ENCODE results near the gene INTS11. TPM values are rescaled to one million over a fixed set of nuclear protein-coding genes. Genes with fewer than 3 reads are reported as not detected.
A peak's percentile ranks its signal among the peaks of the same experiment; 100 is the strongest.

INTS11 gene
- total and polyA plus RNA-seq, 2 of the 13 experiments (the other 11 are each of a cell fraction or from before 2014, with no cell fraction given) = 52.8 to 94.8 TPM

GRCh38 chr1:1273512-1274298 is 50.8 kb downstream of the INTS11 start, which contains the start of gene UBE2J2 (continued):
- TF ChIP-seq MLX (CRISPR knock-in tag; IDR thresholded peaks at IDR 0.05) (no peak), ZNF230 (CRISPR knock-in tag; IDR thresholded peaks at IDR 0.05) (peak; percentile 70; the same call in 1 of the 2 replicates), ZNF788 (CRISPR knock-in tag; IDR thresholded peaks at IDR 0.05; ENCODE audit: borderline replicate concordance) (peak; percentile 14), POLR2G (IDR thresholded peaks at IDR 0.05; ENCODE audit: low read depth, low read length) (peak; percentile 77), FOXA1 (IDR thresholded peaks at IDR 0.05) (no peak), FOXA1 (CRISPR knock-in tag; IDR thresholded peaks at IDR 0.05) (no peak), PBX3 (CRISPR knock-in tag; IDR thresholded peaks at IDR 0.05; ENCODE audit: borderline replicate concordance) (no peak), THAP9 (CRISPR knock-in tag; IDR thresholded peaks at IDR 0.05; ENCODE audit: borderline replicate concordance) (peak; percentile 82; the same call in 1 of the 2 replicates), ZNF790 (CRISPR knock-in tag; IDR thresholded peaks at IDR 0.05; ENCODE audit: borderline replicate concordance) (peak; percentile 88), ZNF703 (CRISPR knock-in tag; IDR thresholded peaks at IDR 0.05; ENCODE audit: borderline replicate concordance) (no peak), ZNF616 (CRISPR knock-in tag; IDR thresholded peaks at IDR 0.05; ENCODE audit: low read depth) (0 out of 2 replicates have a peak, but pooled peaks have one; percentile 54), ZBTB34 (CRISPR knock-in tag; IDR thresholded peaks at IDR 0.05) (0 out of 2 replicates have a peak, but pooled peaks have one; percentile 46), THRA (CRISPR knock-in tag; IDR thresholded peaks at IDR 0.05; ENCODE audit: borderline replicate concordance) (peak; percentile 46; the same call in 1 of the 2 replicates), HNRNPUL1 (IDR thresholded peaks at IDR 0.05; ENCODE audit: low read depth, low read length) (no peak), NCOA1 (CRISPR knock-in tag; IDR thresholded peaks at IDR 0.05) (no peak), ZBED4 (CRISPR knock-in tag; IDR thresholded peaks at IDR 0.05; ENCODE audit: borderline replicate concordance) (peak; percentile 17; the same call in 1 of the 2 replicates)
